K562 (cell line): ENCODE results near the gene PIK3R6. TPM values are rescaled to one million over a fixed set of nuclear protein-coding genes. Genes with fewer than 3 reads are reported as not detected.

Source experiments
- ATAC-seq: fragments of 200-7000 bp; cut with Tn5 transposase; 3 replicates; pipeline ENCODE4 v1.9.1; 2020; ENCODE audit warnings: moderate library complexity
- BruUV-seq: library from RNA; stranded (reverse); fragments of 400-500 nt; replicated peaks from 2 replicates; lab custom pipeline; 2021; lab: Mats Ljungman, UMichigan
- CTCF ChIA-PET: fragments of 300-600 bp; formaldehyde crosslinking; extraction: SDS; loops from one replicate; lab custom pipeline; 2021; ENCODE audit warnings: low intra/inter-chr PET ratio; lab: Yijun Ruan, JAX
- POLR2A ChIA-PET: fragments of 300-600, 350-650 bp; sonication (Branson Sonifier 250); formaldehyde crosslinking; extraction: SDS; loops from one replicate; lab custom pipeline; 2021; ENCODE audit warnings: antibody characterized with exemption, inconsistent platforms; lab: Yijun Ruan, JAX
- DNase-seq, 4 experiments: peaks; one replicate each; pipeline versions ENCODE4 v3.0.0 to v3.0.0-alpha.2; 2011 to 2018; ENCODE audit warnings: low spot score in 3 of 4, mixed read lengths in 3 of 4; ENCODE audit errors: extremely low read depth in 1 of 4
- FAIRE-seq: peaks from 2 replicates; lab custom pipeline; 2011; peaks lifted over from hg19 to GRCh38; lab: Jason Lieb, UNC
- H2AFZ ChIP-seq: 2 replicates; pipeline ENCODE4 v1.6.0; 2011; ENCODE audit warnings: low read depth, low read length, control low read depth, inconsistent platforms
- H3K27ac ChIP-seq: fragments of 200-600 bp; 3 replicates; pipeline ENCODE4 v1.8.0; 2011; ENCODE audit warnings: low read depth, mild to moderate bottlenecking, control low read depth, inconsistent platforms, low read length, moderate library complexity, mixed read lengths; ENCODE audit errors: extremely low read depth
- H3K27me3 ChIP-seq, 2 experiments: fragments of 300-600 bp in 1 of 2; 2 replicates in 1 of 2; 3 replicates in 1 of 2; pipeline versions ENCODE4 v1.6.0 to v1.8.0; 2011; ENCODE audit warnings: inconsistent platforms in 2 of 2, low read length in 2 of 2, mild to moderate bottlenecking in 1 of 2, mixed read lengths in 1 of 2, moderate library complexity in 1 of 2; ENCODE audit not compliant: control insufficient read depth in 2 of 2, insufficient read depth in 2 of 2
- H3K36me3 ChIP-seq: fragments of 300-600 bp; 3 replicates; pipeline ENCODE4 v1.8.0; 2011; ENCODE audit warnings: mild to moderate bottlenecking, low read length, inconsistent platforms; ENCODE audit not compliant: control insufficient read depth, insufficient read depth
- H3K4me1 ChIP-seq, 2 experiments: fragments of 200-600 bp in 1 of 2; replicated peaks in 1 of 2; 2 replicates in 1 of 2; 3 replicates in 1 of 2; pipeline versions ENCODE4 v1.5.1 to v1.8.0; 2011; ENCODE audit warnings: inconsistent platforms in 2 of 2, low read length in 2 of 2, mild to moderate bottlenecking in 1 of 2, mixed read lengths in 1 of 2, moderate library complexity in 1 of 2; ENCODE audit not compliant: control insufficient read depth in 2 of 2, insufficient read depth in 2 of 2
- H3K4me2 ChIP-seq: 2 replicates; pipeline ENCODE4 v1.6.1; 2011; ENCODE audit warnings: low read length, control low read depth, inconsistent platforms, mixed read lengths; ENCODE audit not compliant: insufficient read depth
- H3K4me3 ChIP-seq: fragments of 200-600 bp; sonication (generic), shearing (Covaris generic); 2 replicates; pipeline ENCODE4 v1.5.1; 2016; ENCODE audit warnings: control low read depth, inconsistent platforms
- H3K79me2 ChIP-seq: fragments of 200-600 bp; 3 replicates; pipeline ENCODE4 v1.8.0; 2011; ENCODE audit warnings: low read length, inconsistent platforms; ENCODE audit not compliant: control insufficient read depth, insufficient read depth
- H3K9ac ChIP-seq, 2 experiments: 2 replicates each; pipeline versions ENCODE4 v1.6.0 to v1.6.1; 2011; ENCODE audit warnings: low read depth in 2 of 2, low read length in 2 of 2, control low read depth in 1 of 2, inconsistent platforms in 1 of 2, mild to moderate bottlenecking in 1 of 2, mixed read lengths in 1 of 2; ENCODE audit not compliant: insufficient read depth in 1 of 2
- H3K9me1 ChIP-seq: one replicate; pipeline ENCODE4 v1.6.0; 2011; ENCODE audit warnings: inconsistent platforms, mild to moderate bottlenecking, low read length, moderate library complexity; ENCODE audit not compliant: control insufficient read depth, insufficient read depth
- H3K9me3 ChIP-seq: replicated peaks from 2 replicates; pipeline ENCODE4 v1.5.1; 2011; ENCODE audit warnings: low read depth, low read length, inconsistent platforms; ENCODE audit not compliant: control insufficient read depth, insufficient read depth
- H4K20me1 ChIP-seq: replicated peaks from 2 replicates; pipeline ENCODE4 v1.6.1; 2011; ENCODE audit warnings: low read length, inconsistent platforms, mixed read lengths; ENCODE audit not compliant: control insufficient read depth, insufficient read depth
- CBX1 ChIP-seq: sonication (generic); IDR thresholded peaks from 2 replicates; pipeline ENCODE4 v1.6.1; 2016; ENCODE audit warnings: antibody characterized with exemption, low read depth, mild to moderate bottlenecking
- CBX2 ChIP-seq: fragments of 200-600 bp; sonication (generic); IDR thresholded peaks from one replicate; pipeline ENCODE4 v1.6.1; 2012; ENCODE audit warnings: mild to moderate bottlenecking, low read length, inconsistent platforms; ENCODE audit not compliant: insufficient read depth, poor library complexity, severe bottlenecking
- DIDO1 ChIP-seq: fragments of 450-650 bp; IDR thresholded peaks from 2 replicates; pipeline ENCODE4 v1.6.1; 2016; ENCODE audit warnings: low read depth, missing biosample characterization, missing genetic modification characterization
- FOXA1 ChIP-seq: fragments of 450-650 bp; IDR thresholded peaks from 2 replicates; pipeline ENCODE4 v1.6.1; 2016; ENCODE audit warnings: mild to moderate bottlenecking, borderline replicate concordance
- HLTF ChIP-seq: fragments of 450-650 bp; IDR thresholded peaks from 2 replicates; pipeline ENCODE4 v1.6.1; 2016
- NFRKB ChIP-seq: fragments of 450-650 bp; IDR thresholded peaks from 2 replicates; pipeline ENCODE4 v1.6.1; 2016; ENCODE audit warnings: low read depth
- NR4A1 ChIP-seq, 2 experiments: fragments of 250-450 bp in 1 of 2; fragments of 450-650 bp in 1 of 2; sonication (Bioruptor Pico) in 1 of 2; IDR thresholded peaks; 2 replicates each; pipeline versions ENCODE4 v1.4.0 to v1.6.1; 2016 to 2020; ENCODE audit warnings: mild to moderate bottlenecking in 2 of 2, missing compliant biosample characterization in 1 of 2, missing genetic modification characterization in 1 of 2, moderate library complexity in 1 of 2
- POU5F1 ChIP-seq: fragments of 150-350 bp; IDR thresholded peaks from 2 replicates; pipeline ENCODE4 v1.6.1; 2014; ENCODE audit warnings: borderline replicate concordance, low read length, low read depth, mild to moderate bottlenecking; ENCODE audit not compliant: partially characterized antibody
- PRPF4 ChIP-seq: fragments of 200-400 bp; formaldehyde crosslinking; IDR thresholded peaks from one replicate; pipeline ENCODE4 v1.6.1; 2017; ENCODE audit warnings: low read length, low read depth, mild to moderate bottlenecking; ENCODE audit not compliant: insufficient read depth, poor library complexity, severe bottlenecking
- RBBP5 ChIP-seq: fragments of 200-600 bp; sonication (generic); IDR thresholded peaks from 2 replicates; pipeline ENCODE4 v1.6.1; 2012; ENCODE audit warnings: borderline replicate concordance, mild to moderate bottlenecking, low read length, control low read depth, inconsistent platforms; ENCODE audit not compliant: insufficient read depth, poor library complexity, severe bottlenecking
- XRCC3 ChIP-seq: fragments of 450-650 bp; IDR thresholded peaks from 2 replicates; pipeline ENCODE4 v1.6.1; 2017; ENCODE audit warnings: mild to moderate bottlenecking, moderate library complexity
- ZNF717 ChIP-seq: fragments of 250-450 bp; sonication (Bioruptor Pico); IDR thresholded peaks from 2 replicates; pipeline ENCODE4 v1.5.0; 2021
- WGBS: fragments of 100-300 bp; shearing (Covaris generic); methylation state at CpG from one replicate; pipeline ENCODE4 v1.1.6; 2016; ENCODE audit warnings: low coverage, mixed read lengths; ENCODE audit not compliant: insufficient coverage; ENCODE audit errors: missing lambda C conversion rate; 5-methylcytosine and 5-hydroxymethylcytosine counted together
- in situ Hi-C: fragments of 300-500 bp; cut with MboI; formaldehyde crosslinking; loops from 4 replicates; pipeline ENCODE4 v1.15.0; 2018; ENCODE audit warnings: inconsistent platforms, mixed read lengths
- intact Hi-C: fragments of 100-400 bp; cut with micrococcal nuclease; formaldehyde crosslinking; loops from 2 replicates; pipeline ENCODE4 v1.14.2; 2022
- polyA plus RNA-seq, 8 experiments: library from polyadenylated mRNA; depleted of rRNA in 4 of 8; stranded (reverse) in 5 of 8; unstranded in 3 of 8; fragments of >200 nt; fragmentation: Nextera tagmentation in 2 of 8; fragmentation: Illumina TruSeq in 1 of 8; extraction: Ambion mirVana in 2 of 8; extraction: Trizol in 1 of 8; gene quantifications; 2 replicates each; pipeline versions ENCODE4 v1.2.1 to v1.2.3, GENCODE V29; 2011 to 2014; ENCODE audit warnings: inconsistent platforms in 1 of 8, missing spikeins in 1 of 8
- total RNA-seq, 7 experiments: library from RNA; depleted of rRNA in 6 of 7; stranded (reverse); fragments of >200 nt in 6 of 7; fragmentation: Illumina TruSeq in 2 of 7; extraction: Trizol in 2 of 7; gene quantifications; 2 replicates each; pipeline versions ENCODE4 v1.2.1 to v1.2.3, GENCODE V29; 2011 to 2021; ENCODE audit warnings: low replicate concordance in 1 of 7
- TF ChIP-seq, protein P1 (sequence below): fragments of 450-650 bp; IDR thresholded peaks from 2 replicates; pipeline ENCODE4 v1.6.1; 2017; ENCODE audit warnings: antibody characterized with exemption
- TF ChIP-seq, protein P2 (sequence below): fragments of 450-650 bp; IDR thresholded peaks from 2 replicates; pipeline ENCODE4 v1.6.1; 2016; ENCODE audit warnings: low read depth, mild to moderate bottlenecking, moderate library complexity

PIK3R6 gene
- total and polyA plus RNA-seq, 9 of the 15 experiments (the other 6 are each of a cell fraction or from before 2014, with no cell fraction given) = 0.04 TPM; not detected in 8

DNA sequence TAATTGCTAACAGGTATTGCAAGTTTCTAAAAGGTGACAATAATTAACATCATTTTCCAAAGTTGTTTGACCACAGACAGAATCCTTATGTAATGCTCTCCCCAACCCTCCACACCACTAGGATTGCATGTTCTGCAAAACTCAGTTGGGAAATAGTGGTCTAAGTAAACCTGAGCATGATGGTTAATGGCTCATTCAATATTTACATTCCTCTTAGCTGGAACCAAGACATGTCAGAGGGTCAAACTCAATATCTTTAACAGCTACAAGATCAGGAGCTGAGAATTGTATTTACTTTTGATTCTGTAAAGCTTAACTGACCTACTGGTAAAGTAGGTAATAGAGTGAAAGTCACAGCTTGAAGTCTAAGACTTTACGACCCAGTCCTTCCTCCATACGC, 78.5 kb downstream of the PIK3R6 start:
- intact Hi-C loops = no loop called here
- H2AFZ ChIP-seq = no peak overlapping the region
- no peaks in the 10 kb centered on the region for H3K79me2 ChIP-seq
- H3K4me2 ChIP-seq = no peak overlapping the region
- H3K9me1 ChIP-seq = no peaks in the 10 kb centered on the region
- no peak for TF ChIP-seq ZNF717 (CRISPR knock-in tag)
- no peak for TF ChIP-seq DIDO1 (tag)
- no peak for TF ChIP-seq FOXA1
- TF ChIP-seq POU5F1 = no peak
- no peak for TF ChIP-seq XRCC3
- no peak for TF ChIP-seq NFRKB
- TF ChIP-seq RBBP5 = no peak
- TF ChIP-seq, protein P1, sequence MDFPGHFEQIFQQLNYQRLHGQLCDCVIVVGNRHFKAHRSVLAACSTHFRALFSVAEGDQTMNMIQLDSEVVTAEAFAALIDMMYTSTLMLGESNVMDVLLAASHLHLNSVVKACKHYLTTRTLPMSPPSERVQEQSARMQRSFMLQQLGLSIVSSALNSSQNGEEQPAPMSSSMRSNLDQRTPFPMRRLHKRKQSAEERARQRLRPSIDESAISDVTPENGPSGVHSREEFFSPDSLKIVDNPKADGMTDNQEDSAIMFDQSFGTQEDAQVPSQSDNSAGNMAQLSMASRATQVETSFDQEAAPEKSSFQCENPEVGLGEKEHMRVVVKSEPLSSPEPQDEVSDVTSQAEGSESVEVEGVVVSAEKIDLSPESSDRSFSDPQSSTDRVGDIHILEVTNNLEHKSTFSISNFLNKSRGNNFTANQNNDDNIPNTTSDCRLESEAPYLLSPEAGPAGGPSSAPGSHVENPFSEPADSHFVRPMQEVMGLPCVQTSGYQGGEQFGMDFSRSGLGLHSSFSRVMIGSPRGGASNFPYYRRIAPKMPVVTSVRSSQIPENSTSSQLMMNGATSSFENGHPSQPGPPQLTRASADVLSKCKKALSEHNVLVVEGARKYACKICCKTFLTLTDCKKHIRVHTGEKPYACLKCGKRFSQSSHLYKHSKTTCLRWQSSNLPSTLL = no peak
- TF ChIP-seq CBX1 = no peak
- no peak for TF ChIP-seq NR4A1 (CRISPR knock-in tag; IDR thresholded peaks at IDR 0.05)
- no peak for TF ChIP-seq NR4A1 (tag; IDR thresholded peaks at IDR 0.05)
- TF ChIP-seq, protein P2, sequence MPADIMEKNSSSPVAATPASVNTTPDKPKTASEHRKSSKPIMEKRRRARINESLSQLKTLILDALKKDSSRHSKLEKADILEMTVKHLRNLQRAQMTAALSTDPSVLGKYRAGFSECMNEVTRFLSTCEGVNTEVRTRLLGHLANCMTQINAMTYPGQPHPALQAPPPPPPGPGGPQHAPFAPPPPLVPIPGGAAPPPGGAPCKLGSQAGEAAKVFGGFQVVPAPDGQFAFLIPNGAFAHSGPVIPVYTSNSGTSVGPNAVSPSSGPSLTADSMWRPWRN = no peak
- TF ChIP-seq PRPF4 = no peak
- no peak for TF ChIP-seq CBX2
- no peak for TF ChIP-seq HLTF
- ChIA-PET CTCF (no interaction called here), POLR2A (no interaction called here)
- H3K4me1 ChIP-seq = no peaks in the 10 kb centered on the region
- no peak overlapping the region for H3K27ac ChIP-seq
- WGBS = 0% methylated on average over 2 of the region's 2 CpGs
- H3K9me3 ChIP-seq = no peaks in the 10 kb centered on the region
- H4K20me1 ChIP-seq = no peaks in the 10 kb centered on the region
- in situ Hi-C loops = loop anchor here (25.0 kb wide), 1 partner anchor 727 kb away; no protein-coding TSS in a partner anchor
- DNase-seq = no peak
- no TSS peak for BruUV-seq
- H3K9ac ChIP-seq = no peak overlapping the region
- H3K36me3 ChIP-seq = no peaks in the 10 kb centered on the region
- no peak for FAIRE-seq
- peaks cover 11 to 12% of the 10 kb centered on the region in 2 experiments; a peak in 4 of 5 replicates for H3K27me3 ChIP-seq
- no peak for ATAC-seq
- H3K4me3 ChIP-seq = no peak overlapping the region
